GM23338 (cell line): Measurements from ENCODE around the gene STRIP1. TPM values are rescaled to one million over a fixed set of nuclear protein-coding genes. Genes with fewer than 3 reads are reported as not detected.
A peak's percentile ranks its signal among the peaks of the same experiment; 100 is the strongest.

ENCODE experiments used
- ATAC-seq: fragments of 200-7000 bp; cut with Tn5 transposase; 3 replicates; pipeline ENCODE4 v1.9.1; 2020
- DNase-seq: peaks from one replicate; pipeline ENCODE4 v3.0.0-alpha.2; 2015; ENCODE audit warnings: low spot score
- H2AFZ ChIP-seq: fragments of 200-600 bp; sonication (generic); 2 replicates; pipeline ENCODE4 v1.8.0; 2016; ENCODE audit warnings: antibody characterized with exemption, mild to moderate bottlenecking, moderate library complexity
- H3F3A ChIP-seq: fragments of 200-600 bp; sonication (generic); replicated peaks from 2 replicates; pipeline ENCODE4 v1.8.0; 2017; ENCODE audit warnings: antibody characterized with exemption, mixed run types, low read depth
- H3K27ac ChIP-seq: fragments of 200-600 bp; sonication (generic); 2 replicates; pipeline ENCODE4 v1.6.1; 2016; ENCODE audit warnings: low read depth
- H3K27me3 ChIP-seq: fragments of 200-600 bp; sonication (generic); 2 replicates; pipeline ENCODE4 v1.8.0; 2016; ENCODE audit warnings: mild to moderate bottlenecking, mixed run types, moderate library complexity; ENCODE audit not compliant: insufficient read depth
- H3K36me3 ChIP-seq: fragments of 200-600 bp; sonication (generic); 2 replicates; pipeline ENCODE4 v1.8.0; 2016; ENCODE audit warnings: mild to moderate bottlenecking; ENCODE audit not compliant: insufficient read depth
- H3K4me1 ChIP-seq: fragments of 200-600 bp; sonication (generic); 2 replicates; pipeline ENCODE4 v1.8.0; 2016; ENCODE audit warnings: mild to moderate bottlenecking, moderate library complexity; ENCODE audit not compliant: insufficient read depth
- H3K4me2 ChIP-seq: fragments of 200-600 bp; sonication (generic); 2 replicates; pipeline ENCODE4 v1.7.1; 2017; ENCODE audit warnings: mixed run types
- H3K4me3 ChIP-seq: fragments of 200-600 bp; sonication (generic); 2 replicates; pipeline ENCODE4 v1.6.1; 2016; ENCODE audit warnings: mixed run types
- H3K79me2 ChIP-seq: fragments of 200-600 bp; sonication (generic); replicated peaks from 2 replicates; pipeline ENCODE4 v1.8.0; 2017; ENCODE audit warnings: mild to moderate bottlenecking; ENCODE audit not compliant: insufficient read depth
- H3K9me2 ChIP-seq: fragments of 200-600 bp; sonication (generic); 2 replicates; pipeline ENCODE4 v1.8.0; 2017; ENCODE audit not compliant: insufficient read depth
- H4K20me1 ChIP-seq: fragments of 200-600 bp; sonication (generic); replicated peaks from 2 replicates; pipeline ENCODE4 v1.8.0; 2017; ENCODE audit warnings: mild to moderate bottlenecking; ENCODE audit not compliant: insufficient read depth
- H3K27ac Mint-ChIP-seq: 2 replicates; pipeline ENCODE4 v1.8.0; 2020; ENCODE audit warnings: inconsistent platforms, mild to moderate bottlenecking, moderate library complexity, mixed read lengths
- H3K27me3 Mint-ChIP-seq: 3 replicates; pipeline ENCODE4 v1.8.0; 2022; ENCODE audit warnings: low read depth, mild to moderate bottlenecking, moderate library complexity, mixed read lengths, inconsistent platforms; ENCODE audit not compliant: insufficient read depth, poor library complexity
- H3K36me3 Mint-ChIP-seq: 3 replicates; pipeline ENCODE4 v1.8.0; 2021; ENCODE audit warnings: low read depth, mild to moderate bottlenecking, inconsistent platforms, moderate library complexity, mixed read lengths
- H3K4me1 Mint-ChIP-seq: 3 replicates; pipeline ENCODE4 v1.8.0; 2020; ENCODE audit warnings: mild to moderate bottlenecking, inconsistent platforms, mixed read lengths
- H3K4me3 Mint-ChIP-seq: 3 replicates; pipeline ENCODE4 v1.8.0; 2021; ENCODE audit warnings: moderate library complexity, mild to moderate bottlenecking, inconsistent platforms, mixed read lengths
- H3K9me3 Mint-ChIP-seq: 3 replicates; pipeline ENCODE4 v1.8.0; 2020; ENCODE audit warnings: moderate library complexity, mild to moderate bottlenecking, inconsistent platforms, mixed read lengths
- CREB1 ChIP-seq: fragments of 250-450 bp; sonication (Bioruptor Pico); IDR thresholded peaks from 2 replicates; pipeline ENCODE4 v1.5.0; 2020; ENCODE audit warnings: low read depth, mild to moderate bottlenecking, moderate library complexity
- CTCF ChIP-seq, 2 experiments: fragments of 200-600 bp in 1 of 2; sonication (generic) in 1 of 2; conservative IDR thresholded peaks; 2 replicates each; pipeline versions ENCODE4 v1.5.1 to v1.6.1; 2016 to 2017; ENCODE audit warnings: antibody characterized with exemption in 2 of 2, low read depth in 2 of 2, mild to moderate bottlenecking in 2 of 2, moderate library complexity in 1 of 2
- EZH2 ChIP-seq: fragments of 200-600 bp; sonication (generic); IDR thresholded peaks from one replicate; pipeline ENCODE4 v1.8.0; 2017; ENCODE audit warnings: antibody characterized with exemption, mild to moderate bottlenecking, low read depth; ENCODE audit not compliant: unreplicated experiment
- NANOG ChIP-seq: IDR thresholded peaks from 2 replicates; pipeline ENCODE4 v1.6.1; 2016; ENCODE audit warnings: antibody characterized with exemption, borderline replicate concordance
- REST ChIP-seq: IDR thresholded peaks from one replicate; pipeline ENCODE4 v1.6.1; 2018; ENCODE audit warnings: antibody characterized with exemption; ENCODE audit not compliant: unreplicated experiment
- STAT1 ChIP-seq: IDR thresholded peaks from one replicate; pipeline ENCODE4 v1.6.1; 2016; ENCODE audit warnings: antibody characterized with exemption; ENCODE audit not compliant: unreplicated experiment
- polyA plus RNA-seq: library from polyadenylated mRNA; unstranded; fragments of >200 nt; fragmentation: Nextera tagmentation; extraction: Ambion mirVana; gene quantifications from 2 replicates; pipeline ENCODE4 v1.2.1, GENCODE V29; 2016
- total RNA-seq: library from RNA; depleted of rRNA; stranded (reverse); fragments of >200 nt; shearing (Covaris generic); gene quantifications from 2 replicates; pipeline ENCODE4 v1.2.3, GENCODE V29; 2014

Gene STRIP1
- total and polyA plus RNA-seq, 2 experiments from 2014 or later, result 17.2 to 50.6 TPM

DNA sequence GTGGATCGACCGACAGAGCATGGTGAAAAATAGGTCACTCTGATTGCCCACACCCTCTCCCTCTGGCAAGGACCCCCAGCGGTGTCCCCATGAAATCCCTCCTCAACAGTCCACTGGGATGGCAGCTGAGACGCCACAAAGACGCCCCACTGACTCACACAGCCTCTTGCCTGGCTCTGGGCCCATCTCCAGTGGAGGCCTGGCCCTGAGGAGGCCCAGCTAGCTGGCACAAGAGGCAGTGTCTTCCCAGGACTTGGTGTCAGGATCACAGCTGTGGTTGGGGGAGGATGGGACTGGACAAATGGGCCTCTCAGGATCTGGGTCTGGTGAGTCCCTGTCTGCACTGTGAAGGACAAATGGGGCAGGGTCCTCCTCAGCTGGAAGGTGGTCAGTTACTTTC, 31.4 kb downstream of the STRIP1 start:
- no peak overlapping the region for H3K4me2 ChIP-seq
- H3K27ac ChIP-seq, result no peak overlapping the region
- H3K27me3 ChIP-seq, result peaks cover 67% of the 10 kb centered on the region
- H3K4me3 ChIP-seq, result no peak overlapping the region
- no peak overlapping the region for H3K4me3 Mint-ChIP-seq
- no peaks in the 10 kb centered on the region; the same call in 1 of the 2 replicates for H4K20me1 ChIP-seq
- peaks cover 7% of the 10 kb centered on the region for H3K36me3 Mint-ChIP-seq
- TF ChIP-seq CREB1 (CRISPR knock-in tag), result no peak
- TF ChIP-seq NANOG, result no peak
- TF ChIP-seq STAT1, result no peak
- TF ChIP-seq EZH2, result no peak
- no peak for TF ChIP-seq CTCF (conservative IDR thresholded peaks at IDR 0.05; ENCODE audit: low read depth in 2 of 2)
- no peak for TF ChIP-seq REST
- no peaks in the 10 kb centered on the region for H3K36me3 ChIP-seq
- H3K4me1 ChIP-seq, result peaks cover 17% of the 10 kb centered on the region
- no peak for ATAC-seq
- peaks cover 68% of the 10 kb centered on the region for H3K27me3 Mint-ChIP-seq
- no peaks in the 10 kb centered on the region for H3K9me2 ChIP-seq
- H3K4me1 Mint-ChIP-seq, result peaks cover 6% of the 10 kb centered on the region
- DNase-seq, result no peak
- H3K27ac Mint-ChIP-seq, result no peak overlapping the region
- no peak overlapping the region for H2AFZ ChIP-seq
- peaks cover 3% of the 10 kb centered on the region; the same call in 1 of the 3 replicates for H3K9me3 Mint-ChIP-seq
- H3K79me2 ChIP-seq, result no peaks in the 10 kb centered on the region
- 0 out of 2 replicates have a peak, but pooled peaks cover 4% of the 10 kb centered on the region for H3F3A ChIP-seq

DNA sequence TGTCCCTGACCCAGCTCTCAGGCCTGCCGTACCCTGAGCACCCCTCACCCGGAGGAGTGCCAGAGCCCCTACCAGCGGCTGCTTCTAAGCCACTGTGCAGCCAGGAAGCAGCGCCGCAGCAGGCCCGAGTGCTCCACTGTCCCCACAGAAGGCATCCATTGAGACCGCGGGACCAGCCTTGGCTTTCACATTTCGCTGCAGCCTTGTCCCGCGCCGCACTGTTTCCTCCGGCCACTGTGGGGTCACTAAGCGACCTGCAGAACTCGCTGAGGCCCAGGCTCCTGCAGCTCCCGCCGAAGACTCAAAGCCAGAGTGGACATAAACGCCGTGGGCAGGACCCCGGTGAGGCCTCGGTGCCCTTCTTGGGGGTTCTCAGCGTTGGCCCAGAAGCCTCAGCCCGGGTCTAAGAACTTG, 33.1 kb downstream of the STRIP1 start:
- ATAC-seq, result peak; percentile 23
- Histone ChIP-seq H3K27me3 (peaks cover 83% of the 10 kb centered on the region), H3K4me2 (peak overlapping the region; percentile 87), H3K79me2 (no peaks in the 10 kb centered on the region), H4K20me1 (no peaks in the 10 kb centered on the region; the same call in 1 of the 2 replicates), H3K36me3 (no peaks in the 10 kb centered on the region), H2AFZ (peak overlapping the region; percentile 90), H3K27ac (no peak overlapping the region), H3K9me2 (no peaks in the 10 kb centered on the region), H3K4me1 (peaks cover 22% of the 10 kb centered on the region), H3F3A (0 out of 2 replicates have a peak, but pooled peaks cover 4% of the 10 kb centered on the region), H3K4me3 (peak overlapping the region; percentile 58)
- H3K27me3 Mint-ChIP-seq, result peaks cover 82% of the 10 kb centered on the region
- no peak overlapping the region for H3K27ac Mint-ChIP-seq
- peak overlapping the region; percentile 67 for H3K4me3 Mint-ChIP-seq
- DNase-seq, result peak; percentile 67
- H3K36me3 Mint-ChIP-seq, result no peaks in the 10 kb centered on the region; the same call in 2 of the 3 replicates
- peaks cover 3% of the 10 kb centered on the region; the same call in 1 of the 3 replicates for H3K9me3 Mint-ChIP-seq
- peaks cover 12% of the 10 kb centered on the region for H3K4me1 Mint-ChIP-seq
- no peak for TF ChIP-seq REST
